GM21723 (cell line): ENCODE data around the gene FAM181A.

Experiments
- ATAC-seq: cut with Tn5 transposase; IDR thresholded peaks from one replicate; pipeline ENCODE4 v1.9.1; 2021; ENCODE audit warnings: mild to moderate bottlenecking, moderate library complexity; ENCODE audit not compliant: unreplicated experiment

FAM181A gene

DNA sequence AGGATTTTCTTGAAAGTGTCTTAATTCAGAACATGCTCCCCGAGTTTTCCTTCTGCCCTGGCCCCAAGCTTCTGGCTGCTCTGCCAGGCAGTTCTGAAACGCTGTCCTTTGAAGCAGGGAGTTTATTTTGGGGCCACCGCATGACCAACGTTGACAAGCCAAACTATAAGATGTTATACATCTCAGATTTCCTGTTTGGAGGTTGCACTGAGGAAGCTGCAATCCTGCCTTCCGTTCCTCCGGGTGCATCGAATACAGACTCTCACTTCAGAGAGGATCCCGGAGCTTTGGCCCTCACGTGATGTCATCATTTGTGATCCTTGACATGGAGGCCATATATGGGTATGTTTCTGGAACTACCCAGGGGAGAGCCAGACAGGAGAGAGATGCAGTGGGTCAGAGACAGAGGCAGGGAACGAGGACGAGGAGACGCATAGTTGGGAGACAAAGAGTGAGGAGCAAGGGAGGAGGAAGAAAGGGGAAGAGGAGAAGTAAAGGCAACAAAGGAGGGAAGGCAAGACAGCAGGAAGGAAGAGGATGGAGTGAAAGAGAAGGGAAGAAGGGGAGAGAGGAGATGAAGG is 49.4 kb downstream of the FAM181A start, which contains the start of gene ASB2:
Gene ASB2 (minus strand): TSS at position 94 of the 581 bp plus-strand sequence. CDS start 12,031 bp downstream, outside the sequence.
- ATAC-seq, result peak; percentile 17

DNA sequence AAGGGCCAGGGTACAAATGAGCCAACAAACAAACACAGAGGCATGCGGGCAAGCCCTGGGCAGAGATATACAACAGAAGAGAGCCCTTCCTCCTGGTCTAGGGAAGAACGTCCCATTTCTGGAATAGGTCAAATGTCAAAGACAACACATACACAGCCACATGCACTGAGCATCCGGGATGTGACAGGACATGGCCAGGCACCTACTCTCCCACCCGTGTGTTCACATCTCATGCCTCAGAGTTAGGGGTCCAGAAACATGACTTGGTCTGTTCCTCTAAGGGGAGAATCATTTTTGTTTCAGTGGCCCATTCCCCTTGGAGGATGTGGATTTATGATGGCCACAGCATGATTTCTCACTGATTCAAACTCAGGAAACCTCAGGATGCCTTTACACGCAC is 50.0 kb downstream of the FAM181A start:
- ATAC-seq, result no peak

DNA sequence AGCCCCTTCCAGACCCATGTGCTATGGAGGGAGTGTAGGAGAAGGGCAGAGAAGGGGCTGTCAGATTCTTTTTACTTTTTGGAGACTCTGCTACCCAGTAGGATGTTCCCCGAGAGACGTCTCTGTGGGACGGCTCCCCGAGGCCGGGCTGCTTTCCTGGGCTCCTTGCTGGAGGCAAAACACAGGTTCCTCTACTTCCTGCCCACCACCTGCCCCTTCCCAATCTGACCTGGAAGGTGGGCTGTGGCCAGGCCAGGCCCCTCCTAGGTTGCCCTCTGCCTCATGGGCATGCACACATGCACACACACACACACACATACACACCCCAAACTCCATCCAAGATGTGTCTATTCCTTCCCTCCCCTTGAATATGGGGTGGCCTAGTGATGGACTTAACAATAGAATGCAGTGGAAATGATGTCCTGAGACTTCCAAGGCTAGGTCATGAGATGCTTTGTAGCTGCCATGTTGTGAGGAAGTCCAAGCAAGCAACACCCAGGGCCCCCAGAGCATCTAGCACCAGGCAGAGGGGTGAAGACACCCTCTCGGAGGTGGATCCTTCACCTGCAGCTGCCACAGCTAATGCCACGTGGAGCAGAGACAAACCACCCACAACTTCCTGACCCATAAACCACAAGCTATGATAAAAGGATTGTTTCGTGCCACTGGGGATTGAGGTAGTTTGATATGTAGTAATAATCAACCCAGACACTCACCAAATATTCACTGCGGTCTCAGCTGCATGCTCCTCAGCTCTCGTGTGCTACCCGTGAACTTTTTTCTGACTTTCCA is 50.8 kb downstream of the FAM181A start:
- peak; percentile 34 for ATAC-seq

DNA sequence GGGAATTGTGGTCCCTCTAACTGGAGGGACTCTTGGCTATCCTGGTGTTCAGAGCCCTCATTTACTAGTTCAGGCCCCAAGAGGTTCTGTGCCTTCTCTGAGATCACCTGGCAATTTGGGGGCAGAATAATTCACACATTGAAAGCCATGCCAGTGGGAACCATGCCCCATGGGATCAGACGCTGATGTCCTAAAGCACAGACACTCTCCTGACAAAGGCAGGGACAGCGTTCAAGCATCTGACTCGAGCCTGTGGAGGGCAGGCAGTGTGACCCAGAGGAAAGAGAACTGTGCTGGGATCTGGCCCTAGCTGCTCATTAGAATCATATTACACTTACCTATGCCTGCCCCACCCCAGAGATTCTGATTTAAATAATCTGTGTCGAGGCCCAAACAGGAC is 51.6 kb downstream of the FAM181A start:
- no peak for ATAC-seq
